Measurements from ENCODE around the gene DYNC2I2.

- TF ChIP-seq CTCF (IDR thresholded peaks at IDR 0.05): no peak
- no peak for TF ChIP-seq POLR2A (IDR thresholded peaks at IDR 0.05)
Observed at GRCh38 chr9:128617943-128618342, 38.7 kb downstream of the DYNC2I2 start.

Data from uterus (tissue), 2 donors.